ACHN (cell line): Measurements from ENCODE around the gene ANP32E.

ENCODE experiments used
- DNase-seq: peaks from one replicate; pipeline ENCODE4 v3.0.0-alpha.2; 2015
- in situ Hi-C: cut with HindIII; loops from 2 replicates; pipeline ENCODE4 v1.10.0; 2017; ENCODE audit warnings: low sequenced_read_pairs, low pct_ligation_motif_present, low pct_unique_long_range_greater_than_20kb

ANP32E gene

GRCh38 chr1:150183061-150183460 is 52.9 kb downstream of the ANP32E start:
- DNase-seq = no peak
- in situ Hi-C loops = no loop called here

- in situ Hi-C loops = no loop called here
- no peak for DNase-seq
Measured at GRCh38 chr1:150182247-150182646, 53.7 kb downstream of the ANP32E start.

DNA sequence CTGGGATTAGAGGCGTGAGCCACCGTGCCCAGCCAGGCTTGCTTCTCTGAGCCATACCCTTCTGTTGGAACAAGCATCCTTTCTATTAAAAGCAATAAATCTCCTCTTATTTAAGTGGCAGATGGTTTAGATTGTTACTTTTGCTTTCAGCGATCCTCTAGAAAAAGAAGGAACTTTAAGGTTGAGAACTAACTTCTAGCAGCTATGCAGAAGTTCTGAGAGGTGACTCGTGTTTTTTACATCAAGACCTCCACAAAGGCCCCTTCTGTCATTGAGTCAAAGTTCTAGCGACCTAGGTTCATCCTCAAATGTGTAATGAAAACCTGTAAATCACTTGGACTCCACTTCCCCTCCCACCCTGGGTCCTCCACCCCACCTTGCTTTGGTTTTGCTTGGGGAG is 55.4 kb downstream of the ANP32E start:
- DNase-seq = no peak
- in situ Hi-C loops = no loop called here

GRCh38 chr1:150179867-150180266 is 56.0 kb downstream of the ANP32E start:
- DNase-seq = no peak
- in situ Hi-C loops = no loop called here

DNA sequence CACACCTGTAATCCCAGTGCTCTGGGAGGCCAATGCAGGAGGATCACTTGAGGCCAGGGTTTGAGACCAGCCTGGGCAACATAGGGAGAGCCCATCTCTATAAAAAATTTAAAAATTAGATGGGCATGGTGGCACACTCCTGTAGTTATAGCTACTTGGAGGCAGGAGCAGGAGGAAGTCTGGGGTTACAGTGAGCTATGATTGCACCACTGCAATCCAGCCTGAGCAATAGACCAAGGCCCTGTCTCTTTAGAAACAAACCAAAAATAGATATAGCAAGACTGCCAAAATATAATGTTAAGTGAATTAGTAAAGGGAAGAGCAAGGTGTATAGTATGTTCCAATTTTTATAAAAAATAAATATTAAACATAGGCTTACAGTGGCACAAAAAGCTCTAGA is 57.4 kb downstream of the ANP32E start:
- in situ Hi-C loops = no loop called here
- no peak for DNase-seq

DNA sequence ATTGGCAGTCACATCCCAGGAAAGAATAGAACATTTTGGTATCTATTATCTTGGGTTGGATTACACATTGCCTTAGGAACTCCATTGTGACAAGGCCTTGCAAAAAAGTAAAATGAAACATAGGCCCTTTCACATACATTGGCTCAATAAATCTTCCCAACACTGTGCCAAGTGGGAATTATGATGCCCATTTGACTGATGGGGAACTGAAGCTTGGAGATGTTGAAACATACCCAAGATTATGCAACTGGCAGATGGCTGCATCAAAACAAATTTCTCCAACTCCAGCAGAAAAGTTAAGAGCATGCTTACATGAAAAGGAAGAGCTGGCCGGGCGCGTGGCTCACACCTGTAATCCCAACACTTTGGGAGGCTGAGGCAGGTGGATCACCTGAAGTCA is 59.3 kb downstream of the ANP32E start:
- DNase-seq = no peak
- in situ Hi-C loops = no loop called here

- in situ Hi-C loops = no loop called here
- no peak for DNase-seq
Measured at GRCh38 chr1:150173141-150173585, 62.7 kb downstream of the ANP32E start.

- DNase-seq = no peak
- in situ Hi-C loops = no loop called here
Measured at GRCh38 chr1:150171801-150172200, 64.1 kb downstream of the ANP32E start.

GRCh38 chr1:150168960-150169601 is 66.8 kb downstream of the ANP32E start:
- in situ Hi-C loops = no loop called here
- DNase-seq = peak; percentile 67
